ENCODE measurements around the gene GATAD2A. TPM values are rescaled to one million over a fixed set of nuclear protein-coding genes. Genes with fewer than 3 reads are reported as not detected.

The GATAD2A gene
- total RNA-seq, 2 experiments from 2014 or later = 180 TPM

- ChIA-PET POLR2A (no interaction called here), CTCF (no interaction called here)
- H3K4me3 Mint-ChIP-seq = no peak overlapping the region
- no peaks in the 10 kb centered on the region for H3K27me3 Mint-ChIP-seq (ENCODE audit: low read depth)
- no peak overlapping the region for H3K27ac Mint-ChIP-seq
- H3K4me1 Mint-ChIP-seq (ENCODE audit: low read depth) = peaks cover 29% of the 10 kb centered on the region
- H3K9me3 Mint-ChIP-seq (ENCODE audit: insufficient read depth) = no peaks in the 10 kb centered on the region
- DNase-seq (no peak), ATAC-seq (peak; percentile 17)
- peaks cover 34% of the 10 kb centered on the region for H3K36me3 Mint-ChIP-seq (ENCODE audit: low read depth)
Measured at GRCh38 chr19:19526581-19527370, 121.3 kb downstream of the GATAD2A start.

- CTCF ChIA-PET = no interaction called here
- POLR2A ChIA-PET = no interaction called here
- DNase-seq = no peak
- no peaks in the 10 kb centered on the region for H3K9me3 Mint-ChIP-seq (ENCODE audit: insufficient read depth)
- no peak overlapping the region for H3K27ac Mint-ChIP-seq
- no peak overlapping the region for H3K4me3 Mint-ChIP-seq
- peaks cover 34% of the 10 kb centered on the region for H3K4me1 Mint-ChIP-seq (ENCODE audit: low read depth)
- no peak for ATAC-seq
- no peaks in the 10 kb centered on the region for H3K27me3 Mint-ChIP-seq (ENCODE audit: low read depth)
- H3K36me3 Mint-ChIP-seq (ENCODE audit: low read depth) = peaks cover 36% of the 10 kb centered on the region
Measured at GRCh38 chr19:19527371-19527656, 121.8 kb downstream of the GATAD2A start.

- Mint-ChIP-seq H3K9me3 (ENCODE audit: insufficient read depth) (no peaks in the 10 kb centered on the region), H3K36me3 (ENCODE audit: low read depth) (peaks cover 32% of the 10 kb centered on the region), H3K27me3 (ENCODE audit: low read depth) (no peaks in the 10 kb centered on the region), H3K4me3 (no peak overlapping the region), H3K4me1 (ENCODE audit: low read depth) (peaks cover 32% of the 10 kb centered on the region), H3K27ac (no peak overlapping the region)
- DNase-seq (no peak), ATAC-seq (no peak)
- ChIA-PET CTCF (interaction anchor here (0.8 kb wide), 1 partner anchor 116 kb away, joined by 3 read pairs; the partner anchor contains the start of gene GMIP), POLR2A (interaction anchor here (0.8 kb wide), 1 partner anchor 11 kb away, joined by 3 read pairs; no protein-coding TSS in a partner anchor)
Measured at GRCh38 chr19:19527674-19528625, 122.5 kb downstream of the GATAD2A start.

- H3K4me3 Mint-ChIP-seq = no peak within 1 kb of the TSS
- ChIA-PET POLR2A (no interaction called here), CTCF (interaction anchor here (0.8 to 1.1 kb wide), 2 partner anchors 13 to 115 kb away, joined by 3 read pairs; partner anchors contain the start of genes GMIP, NDUFA13 and TSSK6)
- no peak for DNase-seq
- H3K27ac Mint-ChIP-seq = no peak within 1 kb of the TSS
- H3K36me3 Mint-ChIP-seq (ENCODE audit: low read depth) = peaks cover 30% of the 10 kb centered on the region
- no peaks in the 10 kb centered on the region for H3K27me3 Mint-ChIP-seq (ENCODE audit: low read depth)
- ATAC-seq = no peak
- H3K9me3 Mint-ChIP-seq (ENCODE audit: insufficient read depth) = no peaks in the 10 kb centered on the region
- H3K4me1 Mint-ChIP-seq (ENCODE audit: low read depth) = peaks cover 30% of the 10 kb centered on the region
Measured at GRCh38 chr19:19528721-19529490, 123.4 kb downstream of the GATAD2A start, which contains the start of gene YJEFN3. YJEFN3 (plus strand) TSS chr19:19528911; CDS start chr19:19528933, 22 bp downstream.

GRCh38 chr19:19529783-19530422, 124.4 kb downstream of the GATAD2A start:
- Mint-ChIP-seq H3K36me3 (ENCODE audit: low read depth) (peaks cover 28% of the 10 kb centered on the region), H3K9me3 (ENCODE audit: insufficient read depth) (no peaks in the 10 kb centered on the region), H3K27me3 (ENCODE audit: low read depth) (no peaks in the 10 kb centered on the region), H3K27ac (no peak overlapping the region), H3K4me3 (no peak overlapping the region), H3K4me1 (ENCODE audit: low read depth) (peaks cover 23% of the 10 kb centered on the region)
- POLR2A ChIA-PET = no interaction called here
- CTCF ChIA-PET = interaction anchor here (0.9 to 2.4 kb wide), 5 partner anchors 14 to 429 kb away, joined by 3 to 8 read pairs (median 4); partner anchors contain the start of genes GMIP and NDUFA13
- DNase-seq (no peak), ATAC-seq (no peak)

- DNase-seq = no peak
- ChIA-PET CTCF (interaction anchor here (0.9 to 2.4 kb wide), 5 partner anchors 14 to 428 kb away, joined by 3 to 8 read pairs (median 4); partner anchors contain the start of genes GMIP and NDUFA13), POLR2A (no interaction called here)
- no peaks in the 10 kb centered on the region for H3K9me3 Mint-ChIP-seq (ENCODE audit: insufficient read depth)
- peaks cover 18% of the 10 kb centered on the region for H3K4me1 Mint-ChIP-seq (ENCODE audit: low read depth)
- no peak for ATAC-seq
- no peaks in the 10 kb centered on the region for H3K27me3 Mint-ChIP-seq (ENCODE audit: low read depth)
- H3K4me3 Mint-ChIP-seq = no peak overlapping the region
- H3K36me3 Mint-ChIP-seq (ENCODE audit: low read depth) = peaks cover 28% of the 10 kb centered on the region
- peak overlapping the region; percentile 19 for H3K27ac Mint-ChIP-seq
Measured at GRCh38 chr19:19530423-19530804, 124.9 kb downstream of the GATAD2A start.

- Mint-ChIP-seq H3K4me3 (no peak overlapping the region), H3K27ac (peak overlapping the region; percentile 19), H3K9me3 (ENCODE audit: insufficient read depth) (no peaks in the 10 kb centered on the region), H3K36me3 (ENCODE audit: low read depth) (peaks cover 28% of the 10 kb centered on the region), H3K27me3 (ENCODE audit: low read depth) (no peaks in the 10 kb centered on the region), H3K4me1 (ENCODE audit: low read depth) (peaks cover 18% of the 10 kb centered on the region)
- DNase-seq (no peak), ATAC-seq (no peak)
- CTCF ChIA-PET = interaction anchor here (0.9 to 2.6 kb wide), 11 partner anchors 10 to 430 kb away, joined by 3 to 29 read pairs (median 6); partner anchors contain the start of genes GMIP and NDUFA13
- POLR2A ChIA-PET = interaction anchor here (1.0 to 1.2 kb wide), 2 partner anchors 39 to 132 kb away, joined by 3 to 4 read pairs; partner anchors contain the start of gene ATP13A1
Measured at GRCh38 chr19:19530889-19531288, 125.4 kb downstream of the GATAD2A start.

- Mint-ChIP-seq H3K27me3 (ENCODE audit: low read depth) (peaks cover 3% of the 10 kb centered on the region), H3K9me3 (ENCODE audit: insufficient read depth) (no peaks in the 10 kb centered on the region), H3K4me3 (no peak overlapping the region), H3K27ac (no peak overlapping the region), H3K36me3 (ENCODE audit: low read depth) (peaks cover 21% of the 10 kb centered on the region), H3K4me1 (ENCODE audit: low read depth) (peaks cover 10% of the 10 kb centered on the region)
- POLR2A ChIA-PET = interaction anchor here (0.6 to 2.0 kb wide), 7 partner anchors 11 to 137 kb away, joined by 3 to 14 read pairs (median 4); partner anchors contain the start of genes ATP13A1, GMIP and ZNF101
- CTCF ChIA-PET = interaction anchor here (0.6 to 2.7 kb wide), 49 partner anchors 9 to 521 kb away, joined by 3 to 29 read pairs (median 5); partner anchors contain the start of genes ATP13A1, GMIP, LPAR2 and NDUFA13
- ATAC-seq (peak; percentile 87), DNase-seq (peak; percentile 88)
Measured at GRCh38 chr19:19531951-19532805, 126.7 kb downstream of the GATAD2A start.

GRCh38 chr19:19532806-19533701, 127.6 kb downstream of the GATAD2A start:
- Mint-ChIP-seq H3K36me3 (ENCODE audit: low read depth) (peaks cover 19% of the 10 kb centered on the region), H3K27me3 (ENCODE audit: low read depth) (peaks cover 3% of the 10 kb centered on the region), H3K4me3 (no peak overlapping the region), H3K4me1 (ENCODE audit: low read depth) (peaks cover 13% of the 10 kb centered on the region), H3K27ac (no peak overlapping the region), H3K9me3 (ENCODE audit: insufficient read depth) (no peaks in the 10 kb centered on the region)
- DNase-seq (no peak), ATAC-seq (no peak)
- ChIA-PET CTCF (interaction anchor here (0.6 to 2.7 kb wide), 43 partner anchors 8 to 426 kb away, joined by 3 to 29 read pairs (median 5); partner anchors contain the start of genes ATP13A1, GMIP, LPAR2 and NDUFA13), POLR2A (interaction anchor here (0.7 to 2.0 kb wide), 4 partner anchors 10 to 168 kb away, joined by 3 to 14 read pairs (median 4); partner anchors contain the start of genes GMIP and ZNF101)
